Retinal pigment epithelial cell (primary cell): ENCODE results near the gene VPS13A.

ENCODE experiments used
- DNase-seq: peaks from one replicate; pipeline ENCODE4 v3.0.0-alpha.2; 2010; ENCODE audit warnings: low read depth
- H3K4me3 ChIP-seq: 2 replicates; pipeline ENCODE4 v1.5.1; 2011; ENCODE audit warnings: mild to moderate bottlenecking, low read length, control low read depth, moderate library complexity
- CTCF ChIP-seq: conservative IDR thresholded peaks from 2 replicates; pipeline ENCODE4 v1.5.1; 2011; ENCODE audit warnings: low read depth, low read length, control low read depth, inconsistent platforms

Gene VPS13A

GRCh38 chr9:77427256-77427927 is 250.1 kb downstream of the VPS13A start:
- DNase-seq = peak; percentile 47
- no peak for TF ChIP-seq CTCF
- no peak overlapping the region for H3K4me3 ChIP-seq

- TF ChIP-seq CTCF = no peak
- no peak for DNase-seq
- no peak overlapping the region for H3K4me3 ChIP-seq
These were observed 252.6 kb downstream of the VPS13A start for GRCh38 chr9:77429928-77430327.

- DNase-seq = no peak
- H3K4me3 ChIP-seq = no peak overlapping the region
- no peak for TF ChIP-seq CTCF
These were observed 254.7 kb downstream of the VPS13A start for GRCh38 chr9:77432053-77432452.

GRCh38 chr9:77433675-77434445 is 256.5 kb downstream of the VPS13A start:
- DNase-seq = no peak
- H3K4me3 ChIP-seq = no peak overlapping the region
- peak; percentile 99 for TF ChIP-seq CTCF

- DNase-seq = no peak
- no peak for TF ChIP-seq CTCF
- H3K4me3 ChIP-seq = no peak overlapping the region
These were observed 257.9 kb downstream of the VPS13A start for GRCh38 chr9:77435277-77435676.

DNA sequence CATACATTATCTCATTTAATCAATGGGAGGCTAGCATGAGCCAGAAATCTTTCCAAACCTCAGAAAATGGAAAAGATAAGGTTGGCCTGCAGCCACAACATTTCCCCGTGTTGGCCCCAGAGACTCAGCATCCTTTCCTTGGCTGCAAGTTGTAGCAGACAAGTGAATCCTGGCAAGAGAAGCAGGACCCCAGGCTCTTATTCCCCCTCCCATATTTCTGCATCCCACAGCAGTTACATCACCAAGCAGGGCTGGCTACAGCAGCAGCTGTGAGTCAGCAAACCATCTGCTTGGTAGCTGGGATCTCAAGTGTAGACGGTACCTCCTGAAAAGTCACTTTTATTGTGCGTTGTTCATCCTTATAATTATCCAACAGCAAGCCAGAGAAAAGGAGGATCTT is 258.4 kb downstream of the VPS13A start:
- TF ChIP-seq CTCF = no peak
- DNase-seq = no peak

GRCh38 chr9:77438653-77439052 is 261.3 kb downstream of the VPS13A start:
- H3K4me3 ChIP-seq = no peak overlapping the region
- no peak for TF ChIP-seq CTCF
- DNase-seq = no peak

More for the DNA sequence above, 258.4 kb downstream of the VPS13A start:
- no peak overlapping the region for H3K4me3 ChIP-seq
